H1 (cell line): Measurements from ENCODE around the gene LRRC25. TPM values are rescaled to one million over a fixed set of nuclear protein-coding genes. Genes with fewer than 3 reads are reported as not detected.

ENCODE experiments used
- ASH2L ChIP-seq: fragments of 200-600, 300-600 bp; sonication (generic); IDR thresholded peaks from one replicate; pipeline ENCODE4 v1.7.1; 2017; ENCODE audit warnings: low read length
- BRCA1 ChIP-seq: IDR thresholded peaks from 2 replicates; pipeline ENCODE4 v1.6.1; 2012; ENCODE audit warnings: low read depth, low read length, improper control_type of control experiment
- CHD2 ChIP-seq: IDR thresholded peaks from 2 replicates; pipeline ENCODE4 v1.6.1; 2012; ENCODE audit warnings: low read length, improper control_type of control experiment
- EGR1 ChIP-seq: IDR thresholded peaks from 2 replicates; pipeline ENCODE4 v1.6.1; 2011; ENCODE audit warnings: low read depth, low read length, borderline replicate concordance
- EP300 ChIP-seq, 2 experiments: IDR thresholded peaks; 1 replicate in 1 of 2; 2 replicates in 1 of 2; pipeline ENCODE4 v1.6.1; 2011 to 2012; ENCODE audit warnings: low read depth in 2 of 2, low read length in 2 of 2, mild to moderate bottlenecking in 2 of 2, borderline replicate concordance in 1 of 2, inconsistent platforms in 1 of 2, moderate library complexity in 1 of 2
- FOSL1 ChIP-seq: IDR thresholded peaks from 2 replicates; pipeline ENCODE4 v1.6.1; 2011; ENCODE audit warnings: mild to moderate bottlenecking, low read depth, low read length, moderate library complexity; ENCODE audit not compliant: insufficient read depth
- JUN ChIP-seq: IDR thresholded peaks from 2 replicates; pipeline ENCODE4 v1.6.1; 2011; ENCODE audit warnings: low read depth, mild to moderate bottlenecking, improper control_type of control experiment, low read length
- JUND ChIP-seq: IDR thresholded peaks from 2 replicates; pipeline ENCODE4 v1.6.1; 2011; ENCODE audit warnings: mild to moderate bottlenecking, improper control_type of control experiment, low read length
- KDM1A ChIP-seq: fragments of 200-600, 300-600 bp; sonication (generic); IDR thresholded peaks from 2 replicates; pipeline ENCODE4 v1.7.1; 2016; ENCODE audit warnings: mild to moderate bottlenecking, low read length, borderline replicate concordance
- KDM4A ChIP-seq: IDR thresholded peaks from one replicate; pipeline ENCODE4 v1.7.1; 2012; ENCODE audit warnings: low read depth, mild to moderate bottlenecking, moderate library complexity, low read length, inconsistent platforms; ENCODE audit not compliant: severe bottlenecking
- NRF1 ChIP-seq: IDR thresholded peaks from 2 replicates; pipeline ENCODE4 v1.6.1; 2011; ENCODE audit warnings: mild to moderate bottlenecking, low read depth, low read length, improper control_type of control experiment
- POLR2AphosphoS5 ChIP-seq: IDR thresholded peaks from 2 replicates; pipeline ENCODE4 v1.6.1; 2011; ENCODE audit warnings: low read depth, low read length
- RBBP5 ChIP-seq: IDR thresholded peaks from 2 replicates; pipeline ENCODE4 v1.7.1; 2012; ENCODE audit warnings: low read depth, mild to moderate bottlenecking, inconsistent platforms, low read length, moderate library complexity, borderline replicate concordance
- RFX5 ChIP-seq: IDR thresholded peaks from 2 replicates; pipeline ENCODE4 v1.6.1; 2011; ENCODE audit warnings: low read depth, low read length, improper control_type of control experiment, borderline replicate concordance
- SAP30 ChIP-seq: fragments of 300-600 bp; sonication (generic); IDR thresholded peaks from 2 replicates; pipeline ENCODE4 v1.7.1; 2012; ENCODE audit warnings: low read length, moderate library complexity, mild to moderate bottlenecking, inconsistent platforms; ENCODE audit not compliant: insufficient read depth, insufficient replicate concordance
- SIRT6 ChIP-seq: IDR thresholded peaks from one replicate; pipeline ENCODE4 v1.7.1; 2012; ENCODE audit warnings: low read length, inconsistent platforms
- SP1 ChIP-seq: IDR thresholded peaks from 2 replicates; pipeline ENCODE4 v1.6.1; 2011; ENCODE audit warnings: low read depth, low read length
- SP4 ChIP-seq: IDR thresholded peaks from 2 replicates; pipeline ENCODE4 v1.6.1; 2012; ENCODE audit warnings: low read length, inconsistent platforms
- polyA plus RNA-seq, 7 experiments: library from polyadenylated mRNA; depleted of rRNA in 3 of 7; stranded (reverse) in 5 of 7; unstranded in 2 of 7; fragments of >200 nt in 5 of 7; fragments of 200-250 nt in 2 of 7; gene quantifications; 1 replicate in 5 of 7; 2 replicates in 1 of 7; 4 replicates in 1 of 7; pipeline versions ENCODE4 v1.2.1 to v1.2.3, GENCODE V29; 2011 to 2013; ENCODE audit warnings: missing spikeins in 2 of 7, mixed read lengths in 2 of 7
- total RNA-seq: library from RNA; stranded (reverse); fragmentation: NEBNext Ultra II Directional; extraction: Animal tissue kit (Norgen Biotek cat#: 25700); gene quantifications from 2 replicates; pipeline ENCODE4 v1.2.1, GENCODE V29; 2021
- TF ChIP-seq, protein P1 (sequence below): IDR thresholded peaks from 2 replicates; pipeline ENCODE4 v1.6.1; 2012; ENCODE audit warnings: inconsistent platforms
- TF ChIP-seq, protein P2 (sequence below), 3 experiments: IDR thresholded peaks; 1 replicate in 2 of 3; 2 replicates in 1 of 3; pipeline versions ENCODE4 v1.5.1 to v1.6.1; 2011; ENCODE audit warnings: low read length in 3 of 3, mild to moderate bottlenecking in 3 of 3, inconsistent platforms in 2 of 3, low read depth in 1 of 3, moderate library complexity in 1 of 3; ENCODE audit not compliant: insufficient read depth in 1 of 3; ENCODE audit errors: control extremely low read depth in 1 of 3
- TF ChIP-seq, protein P3 (sequence below): IDR thresholded peaks from 2 replicates; pipeline ENCODE4 v1.6.1; 2012; ENCODE audit warnings: inconsistent platforms

LRRC25 gene
- total and polyA plus RNA-seq, 2 of the 8 experiments (the other 6 are each of a cell fraction or from before 2014, with no cell fraction given): 0.20 to 0.41 TPM

- 0 out of 2 replicates have a peak, but pooled peaks have one; percentile 31 for TF ChIP-seq SP4
- no peak for TF ChIP-seq SP1
- TF ChIP-seq, protein P1, sequence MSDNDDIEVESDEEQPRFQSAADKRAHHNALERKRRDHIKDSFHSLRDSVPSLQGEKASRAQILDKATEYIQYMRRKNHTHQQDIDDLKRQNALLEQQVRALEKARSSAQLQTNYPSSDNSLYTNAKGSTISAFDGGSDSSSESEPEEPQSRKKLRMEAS: no peak; the same call in 1 of the 2 replicates
- peak; percentile 67 for TF ChIP-seq EGR1
- no peak for TF ChIP-seq RBBP5
- TF ChIP-seq NRF1: no peak
- no peak for TF ChIP-seq BRCA1
- TF ChIP-seq EP300 (IDR thresholded peaks at IDR 0.05; ENCODE audit: borderline replicate concordance in 1 of 2, low read depth in 2 of 2, low read length in 2 of 2): no peak
- TF ChIP-seq KDM1A: peak; percentile 95
- no peak for TF ChIP-seq FOSL1
- TF ChIP-seq CHD2: no peak
- no peak for TF ChIP-seq SAP30
- no peak for TF ChIP-seq KDM4A
- TF ChIP-seq SIRT6: no peak
- TF ChIP-seq, protein P2, sequence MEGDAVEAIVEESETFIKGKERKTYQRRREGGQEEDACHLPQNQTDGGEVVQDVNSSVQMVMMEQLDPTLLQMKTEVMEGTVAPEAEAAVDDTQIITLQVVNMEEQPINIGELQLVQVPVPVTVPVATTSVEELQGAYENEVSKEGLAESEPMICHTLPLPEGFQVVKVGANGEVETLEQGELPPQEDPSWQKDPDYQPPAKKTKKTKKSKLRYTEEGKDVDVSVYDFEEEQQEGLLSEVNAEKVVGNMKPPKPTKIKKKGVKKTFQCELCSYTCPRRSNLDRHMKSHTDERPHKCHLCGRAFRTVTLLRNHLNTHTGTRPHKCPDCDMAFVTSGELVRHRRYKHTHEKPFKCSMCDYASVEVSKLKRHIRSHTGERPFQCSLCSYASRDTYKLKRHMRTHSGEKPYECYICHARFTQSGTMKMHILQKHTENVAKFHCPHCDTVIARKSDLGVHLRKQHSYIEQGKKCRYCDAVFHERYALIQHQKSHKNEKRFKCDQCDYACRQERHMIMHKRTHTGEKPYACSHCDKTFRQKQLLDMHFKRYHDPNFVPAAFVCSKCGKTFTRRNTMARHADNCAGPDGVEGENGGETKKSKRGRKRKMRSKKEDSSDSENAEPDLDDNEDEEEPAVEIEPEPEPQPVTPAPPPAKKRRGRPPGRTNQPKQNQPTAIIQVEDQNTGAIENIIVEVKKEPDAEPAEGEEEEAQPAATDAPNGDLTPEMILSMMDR (IDR thresholded peaks at IDR 0.05; ENCODE audit: control extremely low read depth in 1 of 3, insufficient read depth in 1 of 3, low read depth in 1 of 3, low read length in 3 of 3): no peak
- no peak for TF ChIP-seq POLR2AphosphoS5
- no peak for TF ChIP-seq RFX5
- TF ChIP-seq, protein P3, sequence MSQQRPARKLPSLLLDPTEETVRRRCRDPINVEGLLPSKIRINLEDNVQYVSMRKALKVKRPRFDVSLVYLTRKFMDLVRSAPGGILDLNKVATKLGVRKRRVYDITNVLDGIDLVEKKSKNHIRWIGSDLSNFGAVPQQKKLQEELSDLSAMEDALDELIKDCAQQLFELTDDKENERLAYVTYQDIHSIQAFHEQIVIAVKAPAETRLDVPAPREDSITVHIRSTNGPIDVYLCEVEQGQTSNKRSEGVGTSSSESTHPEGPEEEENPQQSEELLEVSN: peak; percentile 73
- TF ChIP-seq JUND: no peak
- peak; percentile 26 for TF ChIP-seq ASH2L
- TF ChIP-seq JUN: no peak
These were observed 20.0 kb upstream of the LRRC25 start (continued) for GRCh38 chr19:18417250-18418028.
